HL-60/S4 treated with retinoic acid at 250 ng/mL for 4 days and 3 days (cell line): ENCODE results near the gene CDH1.

ENCODE experiments used
- in situ Hi-C: fragments of 300-500 bp; cut with MboI; formaldehyde crosslinking; loops from 2 replicates; pipeline ENCODE4 v1.7.0; 2022; ENCODE audit warnings: low sequenced_read_pairs

The CDH1 gene

GRCh38 chr16:68731637-68732036 lies 5.5 kb upstream of the CDH1 start:
- in situ Hi-C loops: no loop called here

DNA sequence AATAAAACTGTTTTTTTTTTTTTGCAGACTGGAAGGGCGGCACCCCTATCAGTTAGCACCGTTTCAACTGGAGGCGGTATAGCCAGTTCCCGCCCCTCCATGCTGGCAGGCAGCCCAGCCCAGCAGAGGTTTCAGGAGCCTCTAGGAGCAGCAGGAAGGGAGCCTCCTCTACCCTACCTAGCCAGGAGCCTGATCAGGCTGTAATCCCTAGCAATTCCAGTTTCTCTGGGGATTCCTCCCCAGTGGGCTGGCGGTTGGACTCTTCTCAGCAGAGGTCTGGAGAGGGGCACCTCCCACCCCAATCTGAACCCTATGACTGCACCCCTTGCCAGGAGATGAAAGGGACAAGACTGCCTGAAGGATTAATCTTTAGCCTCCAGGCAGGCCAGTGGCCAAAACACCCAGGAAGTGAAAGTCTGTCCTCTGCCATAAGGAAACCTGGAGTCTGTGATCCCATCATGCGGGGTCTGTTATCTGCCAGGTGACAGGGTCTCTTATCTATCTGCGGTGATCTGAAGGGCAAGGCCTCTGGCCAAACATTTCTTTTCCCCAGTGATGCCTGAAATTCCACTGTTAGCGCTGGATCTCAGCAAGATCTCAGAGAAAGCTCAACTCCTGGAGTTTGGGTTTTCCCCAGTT lies 4.9 kb upstream of the CDH1 start:
- in situ Hi-C loops: no loop called here

GRCh38 chr16:68732741-68733399 lies 4.2 kb upstream of the CDH1 start:
- in situ Hi-C loops: no loop called here

DNA sequence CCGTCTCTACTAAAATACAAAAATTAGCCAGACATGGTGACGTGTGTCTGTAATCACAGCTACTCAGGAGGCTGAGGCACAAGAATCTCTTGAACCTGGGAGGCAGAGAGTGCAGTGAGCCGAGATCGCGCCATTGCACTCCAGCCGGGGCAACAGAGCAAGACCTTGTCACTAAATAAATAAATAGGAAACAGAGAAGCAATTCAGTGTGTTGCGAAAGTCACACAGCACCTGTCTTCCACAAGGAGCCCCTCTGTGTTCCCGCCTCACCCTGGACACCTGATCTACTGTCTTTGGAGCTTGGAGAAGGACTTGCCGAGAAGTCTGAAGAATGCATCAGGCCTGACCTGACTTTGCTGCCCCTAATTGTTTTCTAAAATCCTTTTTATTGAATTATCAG lies 3.5 kb upstream of the CDH1 start:
- in situ Hi-C loops: no loop called here

DNA sequence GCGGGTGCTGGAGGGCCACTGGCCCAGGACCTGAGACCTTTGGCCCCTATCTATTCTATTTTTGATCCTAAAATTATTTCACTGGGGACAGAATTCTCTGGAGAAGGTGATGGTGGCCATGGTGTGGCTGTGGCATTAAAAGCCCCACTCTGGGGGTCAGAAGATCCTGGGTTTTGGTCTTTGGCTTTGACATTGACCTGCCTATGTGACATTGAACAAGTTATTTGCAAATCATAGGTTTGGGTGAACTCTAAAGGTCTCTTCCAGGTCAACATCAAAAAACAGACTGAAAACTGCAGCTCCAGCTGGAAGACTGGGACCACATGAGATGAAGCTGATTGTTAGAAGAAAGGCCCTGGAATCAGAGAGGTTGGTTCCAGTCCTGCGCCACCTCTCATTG lies 2.3 kb upstream of the CDH1 start:
- in situ Hi-C loops: no loop called here

- in situ Hi-C loops: no loop called here
These were observed 531 bp upstream of the CDH1 start for GRCh38 chr16:68736561-68736960.

DNA sequence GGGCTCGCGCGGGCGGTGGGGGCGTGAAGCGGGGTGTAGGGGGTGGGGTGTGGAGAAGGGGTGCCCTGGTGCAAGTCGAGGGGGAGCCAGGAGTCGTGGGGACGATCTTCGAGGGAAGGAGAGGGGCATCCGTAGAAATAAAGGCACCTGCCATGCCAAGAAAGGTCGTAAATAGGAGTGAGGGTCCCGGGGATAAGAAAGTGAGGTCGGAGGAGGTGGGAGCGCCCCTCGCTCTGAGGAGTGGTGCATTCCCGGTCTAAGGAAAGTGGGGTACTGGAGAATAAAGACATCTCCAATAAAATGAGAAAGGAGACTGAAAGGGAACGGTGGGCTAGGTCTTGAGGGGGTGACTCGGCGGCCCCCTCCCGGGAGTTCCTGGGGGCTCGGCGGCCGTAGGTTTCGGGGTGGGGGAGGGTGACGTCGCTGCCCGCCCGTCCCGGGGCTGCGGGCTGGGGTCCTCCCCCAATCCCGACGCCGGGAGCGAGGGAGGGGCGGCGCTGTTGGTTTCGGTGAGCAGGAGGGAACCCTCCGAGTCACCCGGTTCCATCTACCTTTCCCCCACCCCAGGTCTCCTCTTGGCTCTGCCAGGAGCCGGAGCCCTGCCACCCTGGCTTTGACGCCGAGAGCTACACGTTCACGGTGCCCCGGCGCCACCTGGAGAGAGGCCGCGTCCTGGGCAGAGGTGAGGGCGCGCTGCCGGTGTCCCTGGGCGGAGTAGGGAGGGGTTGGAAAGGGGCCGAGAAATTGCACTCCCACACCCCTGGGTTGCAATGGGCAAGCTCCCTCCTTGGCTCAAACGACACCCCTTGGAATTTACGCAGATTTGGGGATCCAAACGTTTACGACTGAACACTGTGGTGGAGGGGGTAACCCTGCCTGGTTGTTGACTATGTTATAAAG lies 888 bp downstream of the CDH1 start:
- in situ Hi-C loops: no loop called here

- in situ Hi-C loops: no loop called here
These were observed 3.0 kb downstream of the CDH1 start for GRCh38 chr16:68739964-68740627.

DNA sequence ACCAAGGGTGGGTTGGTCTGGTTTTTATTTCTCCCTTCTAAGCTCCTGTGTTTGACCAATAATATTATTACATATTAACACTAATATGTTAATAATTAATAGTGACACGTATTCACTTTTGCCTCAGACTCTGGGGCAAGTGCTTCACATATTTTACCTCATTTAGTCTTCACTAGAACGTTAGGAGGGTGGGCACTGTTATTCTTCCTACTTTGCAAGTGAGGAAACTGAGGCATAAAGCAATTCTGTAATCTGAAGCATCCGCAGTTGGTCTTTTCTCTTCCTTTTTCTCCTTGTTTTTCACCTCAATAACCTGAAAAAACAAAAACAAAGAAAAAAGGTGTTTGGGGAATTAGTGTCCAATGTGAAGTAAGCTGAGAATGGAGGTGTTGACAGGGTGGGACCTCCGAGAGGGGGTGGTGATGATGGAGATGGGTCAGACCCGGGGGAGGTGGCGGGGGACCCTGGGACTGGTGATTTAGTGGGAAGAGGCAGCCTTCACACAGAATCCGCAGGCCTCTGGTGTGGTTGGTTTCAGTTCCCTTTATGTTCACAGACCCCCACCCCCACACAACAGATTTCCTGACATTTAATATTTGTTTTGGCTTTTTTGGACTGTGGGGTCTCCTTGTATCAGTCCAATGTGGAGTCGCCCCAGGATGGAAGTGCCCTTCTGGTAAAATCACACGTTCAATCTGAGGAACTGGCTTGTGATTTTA lies 3.7 kb downstream of the CDH1 start:
- in situ Hi-C loops: no loop called here

- in situ Hi-C loops: no loop called here
These were observed 6.6 kb downstream of the CDH1 start for GRCh38 chr16:68743664-68744063.

DNA sequence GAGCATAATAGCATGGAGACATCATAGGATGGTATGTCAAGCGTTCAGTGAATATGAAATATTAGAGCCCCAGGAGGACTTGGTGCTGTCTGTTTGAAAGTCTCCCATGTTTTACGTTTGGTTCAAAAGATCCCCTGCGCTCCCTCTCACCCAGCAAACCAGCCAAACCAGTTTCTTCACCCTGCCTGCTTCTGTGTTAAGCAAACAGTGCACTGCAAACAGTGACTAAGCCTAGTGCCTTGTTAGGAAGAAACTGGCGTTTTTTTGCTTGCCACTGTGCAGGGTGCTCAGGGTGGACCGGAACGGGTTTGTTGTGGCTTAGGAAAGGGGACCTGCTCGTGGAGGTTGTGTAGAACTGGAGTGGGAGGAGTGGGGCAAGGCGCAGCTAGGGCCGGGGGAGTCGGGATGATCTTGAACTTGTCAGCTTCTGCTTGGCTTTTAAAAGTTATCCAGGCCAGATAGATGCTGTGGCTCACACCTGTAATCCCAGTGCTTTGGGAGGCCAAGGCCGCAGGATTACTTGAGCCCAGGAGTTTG lies 7.7 kb downstream of the CDH1 start:
- in situ Hi-C loops: no loop called here

DNA sequence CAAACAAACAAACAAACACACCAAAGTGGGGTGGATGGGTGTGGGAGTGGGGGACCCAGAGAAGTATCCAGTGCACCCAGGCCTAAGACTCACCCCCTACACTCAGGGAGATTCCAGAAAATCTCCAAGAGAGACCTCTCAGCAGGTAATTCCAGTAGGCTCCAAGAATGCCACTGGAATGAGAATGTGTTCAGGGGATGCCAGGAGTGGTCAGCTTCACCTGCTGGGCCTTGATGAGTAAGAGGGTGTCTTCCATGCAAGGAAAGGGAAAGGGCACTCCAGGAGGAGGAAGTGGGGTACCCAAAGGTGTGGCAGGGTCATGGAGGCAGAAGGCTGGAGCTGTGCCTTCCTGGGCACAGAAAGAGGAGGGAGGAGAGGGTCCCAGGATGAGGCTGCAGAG lies 9.9 kb downstream of the CDH1 start:
- in situ Hi-C loops: no loop called here

GRCh38 chr16:68749432-68749831 lies 12.3 kb downstream of the CDH1 start:
- in situ Hi-C loops: no loop called here

- in situ Hi-C loops: no loop called here
These were observed 13.2 kb downstream of the CDH1 start for GRCh38 chr16:68750193-68750695.

DNA sequence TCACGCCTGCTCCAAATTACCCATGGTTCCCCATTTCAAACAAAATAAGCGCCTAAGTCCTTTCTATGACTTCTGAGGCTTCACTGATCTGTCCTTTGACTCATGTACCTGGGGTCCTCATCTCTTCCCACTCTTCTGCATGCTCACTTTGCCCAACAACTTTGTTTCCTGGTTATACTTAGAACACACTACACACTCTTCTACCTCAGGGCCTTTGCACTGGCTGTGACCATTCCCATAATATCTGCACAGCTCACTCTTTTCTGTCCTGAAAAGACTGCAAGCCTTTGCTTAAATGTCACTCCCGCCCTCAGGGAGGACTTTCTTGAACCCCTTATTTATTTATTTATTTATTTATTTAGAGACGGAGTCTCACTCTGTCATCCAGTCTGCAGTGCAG lies 14.1 kb downstream of the CDH1 start:
- in situ Hi-C loops: no loop called here

DNA sequence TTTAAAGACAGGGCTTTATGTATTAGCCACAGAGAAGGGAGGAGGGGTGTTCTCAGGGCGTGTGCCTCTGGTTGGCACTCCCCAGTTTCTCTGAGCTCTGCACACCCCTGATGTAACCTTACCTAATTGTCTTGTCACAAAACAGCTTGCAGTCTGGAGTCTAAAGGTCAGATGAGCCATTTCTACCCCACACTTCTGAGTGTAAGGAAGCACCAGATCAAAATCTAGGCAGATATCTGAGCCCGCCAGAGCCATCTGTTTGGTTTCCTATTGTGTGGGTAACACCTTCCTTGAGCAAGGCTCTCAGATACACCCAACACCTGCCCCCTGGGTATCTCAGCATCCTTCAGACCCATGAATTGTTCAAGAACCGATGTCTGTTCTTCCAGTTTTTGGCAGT lies 15.5 kb downstream of the CDH1 start:
- in situ Hi-C loops: no loop called here

- in situ Hi-C loops: no loop called here
These were observed 17.1 kb downstream of the CDH1 start for GRCh38 chr16:68754084-68754792.

- in situ Hi-C loops: no loop called here
These were observed 19.3 kb downstream of the CDH1 start for GRCh38 chr16:68756239-68756915.

DNA sequence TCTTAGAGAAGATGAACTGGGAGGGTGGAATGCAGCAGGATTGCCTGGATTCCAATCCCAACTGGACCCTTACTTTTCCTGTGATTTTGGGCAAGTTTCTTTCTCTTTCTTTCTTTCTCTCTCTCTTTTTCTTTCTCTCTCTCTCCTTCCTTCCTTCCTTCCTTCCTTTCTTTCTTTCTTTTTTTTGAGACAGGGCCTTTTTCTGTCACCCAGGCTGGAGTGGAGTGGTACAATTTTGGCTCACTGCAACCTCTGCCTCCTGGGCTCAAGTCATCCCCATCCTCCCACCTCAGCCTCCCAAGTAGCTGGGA lies 20.5 kb downstream of the CDH1 start:
- in situ Hi-C loops: no loop called here
